Caco-2 (cell line): ENCODE data around the gene ACOX1. TPM values are rescaled to one million over a fixed set of nuclear protein-coding genes. Genes with fewer than 3 reads are reported as not detected.

ENCODE experiments used
- BruUV-seq: library from RNA; stranded (reverse); fragments of 400-500 nt; replicated peaks from 2 replicates; lab custom pipeline; 2021; lab: Mats Ljungman, UMichigan
- CTCF ChIA-PET: fragments of 300-600 bp; sonication (Branson Sonifier 250); formaldehyde crosslinking; loops from one replicate; lab custom pipeline; 2022; ENCODE audit warnings: antibody characterized with exemption; lab: Charles Lee
- POLR2A ChIA-PET: fragments of 300-600 bp; sonication (Branson Sonifier 250); formaldehyde crosslinking; loops from one replicate; lab custom pipeline; 2022; ENCODE audit warnings: antibody characterized with exemption; lab: Charles Lee
- DNase-seq, 2 experiments: peaks; one replicate each; pipeline versions ENCODE4 v3.0.0 to v3.0.0-alpha.2; 2020 to 2022
- H3K27me3 ChIP-seq: replicated peaks from 2 replicates; pipeline ENCODE4 v1.6.0; 2011; ENCODE audit warnings: low read length; ENCODE audit not compliant: control insufficient read depth, insufficient read depth
- H3K36me3 ChIP-seq: 2 replicates; pipeline ENCODE4 v1.5.1; 2011; ENCODE audit warnings: low read length; ENCODE audit not compliant: control insufficient read depth, insufficient read depth
- H3K4me1 ChIP-seq: fragments of 250-450 bp; sonication (Bioruptor Pico); 2 replicates; pipeline ENCODE4 v1.5.1; 2020; ENCODE audit warnings: mild to moderate bottlenecking
- H3K4me3 ChIP-seq: 2 replicates; pipeline ENCODE4 v1.5.1; 2011; ENCODE audit warnings: low read depth, mild to moderate bottlenecking, control low read depth, low read length
- H3K9me3 ChIP-seq: fragments of 250-450 bp; sonication (Bioruptor Pico); 2 replicates; pipeline ENCODE4 v1.5.1; 2020; ENCODE audit warnings: mild to moderate bottlenecking, moderate library complexity
- H3K27ac Mint-ChIP-seq: one replicate; pipeline ENCODE4 v1.8.0; 2022; ENCODE audit warnings: mixed read lengths; ENCODE audit not compliant: unreplicated experiment
- H3K27me3 Mint-ChIP-seq: one replicate; pipeline ENCODE4 v1.8.0; 2022; ENCODE audit warnings: mixed read lengths; ENCODE audit not compliant: insufficient read depth, unreplicated experiment
- H3K36me3 Mint-ChIP-seq: one replicate; pipeline ENCODE4 v1.8.0; 2022; ENCODE audit warnings: mild to moderate bottlenecking, mixed read lengths; ENCODE audit not compliant: insufficient read depth, unreplicated experiment
- H3K4me1 Mint-ChIP-seq: one replicate; pipeline ENCODE4 v1.8.0; 2022; ENCODE audit warnings: low read depth, mixed read lengths; ENCODE audit not compliant: unreplicated experiment
- H3K4me3 Mint-ChIP-seq: one replicate; pipeline ENCODE4 v1.8.0; 2022; ENCODE audit warnings: mild to moderate bottlenecking, moderate library complexity, mixed read lengths; ENCODE audit not compliant: unreplicated experiment
- H3K9me3 Mint-ChIP-seq: one replicate; pipeline ENCODE4 v1.8.0; 2022; ENCODE audit warnings: mixed read lengths; ENCODE audit not compliant: unreplicated experiment
- CTCF ChIP-seq, 2 experiments: fragments of 200-600 bp in 1 of 2; IDR thresholded peaks; 1 replicate in 1 of 2; 2 replicates in 1 of 2; pipeline versions ENCODE4 v1.5.1 to v1.8.0; 2011 to 2022; ENCODE audit warnings: antibody characterized with exemption in 1 of 2, control low read depth in 1 of 2, inconsistent platforms in 1 of 2, low read depth in 1 of 2, low read length in 1 of 2, mild to moderate bottlenecking in 1 of 2, moderate library complexity in 1 of 2; ENCODE audit not compliant: insufficient read depth in 1 of 2, severe bottlenecking in 1 of 2, unreplicated experiment in 1 of 2
- intact Hi-C: fragments of 100-400 bp; cut with micrococcal nuclease; formaldehyde crosslinking; loops from one replicate; pipeline ENCODE4 v1.10.0; 2022; ENCODE audit not compliant: unreplicated experiment
- total RNA-seq: library from RNA; stranded (reverse); gene quantifications from 2 replicates; pipeline ENCODE4 v1.2.3, GENCODE V29; 2022

Gene ACOX1
- total RNA-seq, 1 experiment from 2014 or later, result 48.3 TPM

- POLR2A ChIA-PET, result no interaction called here
- no peaks in the 10 kb centered on the region for H3K9me3 Mint-ChIP-seq
- no peak for TF ChIP-seq CTCF (IDR thresholded peaks at IDR 0.05; ENCODE audit: insufficient read depth in 1 of 2, low read depth in 1 of 2, low read length in 1 of 2, severe bottlenecking in 1 of 2, unreplicated experiment in 1 of 2)
- no peaks in the 10 kb centered on the region; the same call in 1 of the 2 replicates for H3K36me3 ChIP-seq
- no peaks in the 10 kb centered on the region for H3K9me3 ChIP-seq
- no peaks in the 10 kb centered on the region for H3K36me3 Mint-ChIP-seq
- BruUV-seq, result no TSS peak
- no peaks in the 10 kb centered on the region for H3K4me1 Mint-ChIP-seq
- H3K4me3 Mint-ChIP-seq, result no peak overlapping the region
- H3K27me3 Mint-ChIP-seq, result no peaks in the 10 kb centered on the region
- H3K27ac Mint-ChIP-seq, result no peak overlapping the region
- no peak overlapping the region for H3K4me3 ChIP-seq
- CTCF ChIA-PET, result interaction anchor here (0.5 kb wide), 1 partner anchor 41 kb away, joined by 3 read pairs; no protein-coding TSS in a partner anchor
- DNase-seq, result no peak
- no peaks in the 10 kb centered on the region for H3K27me3 ChIP-seq
- intact Hi-C loops, result no loop called here
- no peaks in the 10 kb centered on the region for H3K4me1 ChIP-seq
Observed at GRCh38 chr17:75922963-75923874, 55.7 kb downstream of the ACOX1 start.

GRCh38 chr17:75922173-75922961, 56.6 kb downstream of the ACOX1 start:
- Mint-ChIP-seq H3K9me3 (no peaks in the 10 kb centered on the region), H3K27ac (no peak overlapping the region), H3K4me1 (peaks cover 2% of the 10 kb centered on the region), H3K36me3 (no peaks in the 10 kb centered on the region), H3K27me3 (no peaks in the 10 kb centered on the region), H3K4me3 (no peak overlapping the region)
- intact Hi-C loops, result no loop called here
- TF ChIP-seq CTCF (IDR thresholded peaks at IDR 0.05; ENCODE audit: insufficient read depth in 1 of 2, low read depth in 1 of 2, low read length in 1 of 2, severe bottlenecking in 1 of 2, unreplicated experiment in 1 of 2), result no peak
- Histone ChIP-seq H3K9me3 (no peaks in the 10 kb centered on the region), H3K4me3 (no peak overlapping the region), H3K27me3 (no peaks in the 10 kb centered on the region), H3K4me1 (no peaks in the 10 kb centered on the region), H3K36me3 (no peaks in the 10 kb centered on the region; the same call in 1 of the 2 replicates)
- BruUV-seq, result no TSS peak
- DNase-seq, result no peak
- POLR2A ChIA-PET, result no interaction called here
- CTCF ChIA-PET, result interaction anchor here (0.5 kb wide), 1 partner anchor 40 kb away, joined by 3 read pairs; no protein-coding TSS in a partner anchor

- Histone ChIP-seq H3K4me3 (no peak overlapping the region), H3K4me1 (no peaks in the 10 kb centered on the region), H3K36me3 (no peaks in the 10 kb centered on the region; the same call in 1 of the 2 replicates), H3K9me3 (no peaks in the 10 kb centered on the region), H3K27me3 (no peaks in the 10 kb centered on the region)
- H3K27ac Mint-ChIP-seq, result no peak overlapping the region
- H3K27me3 Mint-ChIP-seq, result no peaks in the 10 kb centered on the region
- ChIA-PET CTCF (interaction anchor here (2.3 kb wide), 1 partner anchor 16 kb away, joined by 11 read pairs; the partner anchor contains the start of gene MRPL38), POLR2A (no interaction called here)
- intact Hi-C loops, result no loop called here
- no peaks in the 10 kb centered on the region for H3K36me3 Mint-ChIP-seq
- TF ChIP-seq CTCF (IDR thresholded peaks at IDR 0.05; ENCODE audit: insufficient read depth in 1 of 2, low read depth in 1 of 2, low read length in 1 of 2, severe bottlenecking in 1 of 2, unreplicated experiment in 1 of 2), result no peak
- H3K4me1 Mint-ChIP-seq, result peaks cover 6% of the 10 kb centered on the region
- no peak for DNase-seq
- no peaks in the 10 kb centered on the region for H3K9me3 Mint-ChIP-seq
- no peak overlapping the region for H3K4me3 Mint-ChIP-seq
- BruUV-seq, result no TSS peak
Observed at GRCh38 chr17:75921596-75921995, 57.4 kb downstream of the ACOX1 start.
